Measurements from ENCODE around the gene MYO7B. TPM values are rescaled to one million over a fixed set of nuclear protein-coding genes. Genes with fewer than 3 reads are reported as not detected.

MYO7B gene
- total RNA-seq, 1 donor from 2014 or later = 0.62 TPM

DNA sequence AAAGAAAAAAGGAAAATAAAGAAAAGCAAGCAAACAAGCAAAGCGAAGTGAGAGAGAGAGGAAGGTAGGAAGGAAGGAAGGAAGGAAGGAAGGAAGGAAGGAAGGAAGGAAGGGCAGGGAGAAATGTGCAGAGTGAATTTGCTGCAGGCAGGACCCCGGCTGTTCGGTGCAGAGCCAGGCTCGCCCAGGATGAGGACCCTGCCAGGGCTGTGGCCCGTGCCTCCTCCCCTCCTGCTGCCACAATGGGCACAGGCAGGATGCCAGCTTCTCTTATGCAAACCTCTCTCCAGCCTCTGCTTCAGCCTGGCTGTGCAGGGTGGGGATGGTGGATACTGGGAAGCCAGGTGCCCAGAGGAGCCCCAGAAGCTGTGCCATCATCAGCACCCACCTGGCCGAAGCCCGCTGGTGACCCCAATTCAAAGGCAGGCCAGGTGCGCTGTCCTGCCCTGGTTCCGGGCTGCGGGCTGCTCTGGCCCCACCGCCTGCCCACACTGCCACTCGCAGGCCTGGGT lies 113.7 kb downstream of the MYO7B start:
- intact Hi-C loops (cut with DNase I) = no loop called here
- DNase-seq (ENCODE audit: low spot score) (no peak), ATAC-seq (no peak)

DNA sequence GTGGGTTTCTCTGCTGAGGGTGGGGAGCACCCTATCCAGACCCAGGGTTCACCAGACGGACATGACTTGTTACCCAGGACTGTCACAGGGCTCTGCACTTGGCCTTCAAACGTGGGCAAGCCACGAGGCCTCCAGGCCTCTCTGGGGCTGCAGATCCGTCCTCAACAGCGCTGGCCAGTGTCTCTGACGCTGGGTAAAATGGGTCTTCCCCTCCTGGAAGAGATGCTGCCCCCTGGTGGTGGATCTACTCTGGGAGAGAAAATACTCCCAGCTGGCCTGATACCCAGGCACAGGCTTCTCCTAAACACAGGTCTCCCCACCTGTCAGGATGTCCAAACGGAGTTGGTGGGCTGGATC lies 114.2 kb downstream of the MYO7B start:
- DNase-seq (ENCODE audit: low spot score) = peak; percentile 93
- ATAC-seq = peak; percentile 57
- intact Hi-C loops (cut with DNase I) = no loop called here

DNA sequence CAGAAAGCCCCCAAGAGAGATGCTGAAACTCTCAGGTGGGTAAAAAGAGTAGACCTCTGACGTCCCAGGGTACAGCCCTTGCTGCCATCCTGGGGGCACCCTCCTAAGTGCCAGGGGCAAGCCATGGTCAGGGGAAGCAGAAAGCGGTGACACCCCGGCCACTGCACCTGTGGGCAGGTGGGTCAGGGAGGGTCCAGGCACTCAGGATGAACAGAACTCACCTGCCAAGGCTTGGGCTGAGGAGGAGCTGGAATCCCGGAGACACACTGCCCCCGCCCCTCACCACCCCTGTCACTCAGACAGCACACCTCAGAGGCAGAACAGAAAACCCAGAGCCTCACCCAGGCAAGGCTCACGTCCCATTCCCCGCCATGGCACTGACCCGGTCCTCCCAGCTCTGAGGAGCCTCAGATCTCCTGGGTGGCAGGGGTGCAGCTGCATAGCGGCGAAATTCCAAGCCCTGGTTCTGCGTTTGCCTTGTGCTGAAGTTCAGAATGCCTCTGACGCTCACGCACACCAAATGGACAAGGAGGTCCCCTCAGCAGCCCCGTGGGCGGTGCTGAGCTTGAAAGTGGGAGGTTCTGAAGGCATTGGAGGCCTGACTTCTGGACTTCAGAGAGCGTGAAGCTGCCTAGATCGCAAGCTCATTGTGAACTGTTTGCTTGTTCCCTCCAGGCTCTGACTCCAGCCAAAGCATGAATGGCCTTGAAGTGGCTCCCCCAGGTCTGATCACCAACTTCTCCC lies 114.7 kb downstream of the MYO7B start:
- intact Hi-C loops (cut with DNase I) = no loop called here
- peak; percentile 35 for ATAC-seq
- peak; percentile 79 for DNase-seq (ENCODE audit: low spot score)

DNA sequence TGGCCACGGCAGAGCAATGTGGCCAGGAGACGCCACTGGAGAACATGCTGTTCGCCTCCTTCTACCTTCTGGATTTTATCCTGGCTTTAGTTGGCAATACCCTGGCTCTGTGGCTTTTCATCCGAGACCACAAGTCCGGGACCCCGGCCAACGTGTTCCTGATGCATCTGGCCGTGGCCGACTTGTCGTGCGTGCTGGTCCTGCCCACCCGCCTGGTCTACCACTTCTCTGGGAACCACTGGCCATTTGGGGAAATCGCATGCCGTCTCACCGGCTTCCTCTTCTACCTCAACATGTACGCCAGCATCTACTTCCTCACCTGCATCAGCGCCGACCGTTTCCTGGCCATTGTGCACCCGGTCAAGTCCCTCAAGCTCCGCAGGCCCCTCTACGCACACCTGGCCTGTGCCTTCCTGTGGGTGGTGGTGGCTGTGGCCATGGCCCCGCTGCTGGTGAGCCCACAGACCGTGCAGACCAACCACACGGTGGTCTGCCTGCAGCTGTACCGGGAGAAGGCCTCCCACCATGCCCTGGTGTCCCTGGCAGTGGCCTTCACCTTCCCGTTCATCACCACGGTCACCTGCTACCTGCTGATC lies 115.4 kb downstream of the MYO7B start:
- intact Hi-C loops (cut with DNase I) = no loop called here
- ATAC-seq (no peak), DNase-seq (ENCODE audit: low spot score) (no peak)

DNA sequence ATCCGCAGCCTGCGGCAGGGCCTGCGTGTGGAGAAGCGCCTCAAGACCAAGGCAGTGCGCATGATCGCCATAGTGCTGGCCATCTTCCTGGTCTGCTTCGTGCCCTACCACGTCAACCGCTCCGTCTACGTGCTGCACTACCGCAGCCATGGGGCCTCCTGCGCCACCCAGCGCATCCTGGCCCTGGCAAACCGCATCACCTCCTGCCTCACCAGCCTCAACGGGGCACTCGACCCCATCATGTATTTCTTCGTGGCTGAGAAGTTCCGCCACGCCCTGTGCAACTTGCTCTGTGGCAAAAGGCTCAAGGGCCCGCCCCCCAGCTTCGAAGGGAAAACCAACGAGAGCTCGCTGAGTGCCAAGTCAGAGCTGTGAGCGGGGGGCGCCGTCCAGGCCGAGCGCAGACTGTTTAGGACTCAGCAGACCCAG lies 115.9 kb downstream of the MYO7B start:
- DNase-seq (ENCODE audit: low spot score) = no peak
- intact Hi-C loops (cut with DNase I) = no loop called here
- no peak for ATAC-seq

DNA sequence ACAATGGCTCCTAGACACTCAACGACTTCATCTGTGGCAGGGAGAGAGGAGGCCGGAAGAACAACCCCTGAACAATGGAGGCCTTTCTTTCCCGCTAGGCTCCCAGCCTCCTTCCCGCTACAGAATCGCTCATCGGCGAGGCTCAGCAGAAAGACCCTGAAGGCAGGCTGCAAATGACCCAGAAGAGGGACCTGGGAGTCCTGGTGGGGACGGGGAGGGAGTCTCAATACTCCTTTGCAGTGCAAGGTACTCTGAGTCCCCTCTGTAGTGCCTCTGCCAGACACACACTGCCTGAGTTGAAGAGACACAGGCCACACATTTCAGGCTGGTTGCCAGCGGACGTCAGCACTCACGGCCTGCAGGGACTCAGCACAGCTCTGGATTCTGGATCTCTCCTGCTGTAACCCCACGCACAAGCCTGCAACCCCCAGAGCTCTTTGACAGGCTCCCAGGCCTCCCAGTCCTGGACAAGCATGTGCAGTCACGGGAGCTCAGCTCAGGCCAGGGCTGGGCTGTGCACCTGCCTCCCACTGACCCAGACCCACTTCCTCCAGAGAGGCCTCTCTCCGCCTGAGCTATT lies 116.6 kb downstream of the MYO7B start:
- intact Hi-C loops (cut with DNase I) = no loop called here
- peak; percentile 87 for DNase-seq (ENCODE audit: low spot score)
- ATAC-seq = peak; percentile 81

DNA sequence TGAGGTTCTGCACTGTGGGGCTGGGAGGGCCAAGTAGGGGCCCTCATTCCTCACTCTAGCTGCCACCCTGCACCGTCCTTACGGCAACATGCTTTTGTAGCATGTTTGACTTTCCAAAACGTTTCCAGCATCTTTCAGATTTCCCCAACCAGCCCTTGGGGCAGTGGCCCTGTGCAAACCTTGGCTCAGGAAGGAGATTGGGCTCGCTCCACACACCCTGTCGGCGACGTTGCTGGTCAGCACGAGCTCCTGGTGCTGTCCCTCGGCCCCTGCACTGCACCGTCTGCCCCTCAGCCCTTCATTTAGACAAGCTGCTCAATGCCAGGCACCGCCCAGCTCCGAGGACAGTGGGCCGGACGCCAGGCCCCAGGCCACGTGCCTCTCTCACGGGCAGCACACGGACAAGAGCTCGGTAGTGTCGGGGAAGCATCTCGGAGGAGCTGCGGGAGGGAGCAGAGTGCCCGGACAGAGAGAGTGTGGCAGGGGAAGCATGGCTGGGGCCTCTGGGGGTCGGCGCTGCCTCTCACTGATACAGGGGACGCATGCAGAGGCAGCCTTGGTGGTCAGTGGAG lies 117.4 kb downstream of the MYO7B start:
- DNase-seq (ENCODE audit: low spot score) (no peak), ATAC-seq (no peak)
- intact Hi-C loops (cut with DNase I) = no loop called here

DNA sequence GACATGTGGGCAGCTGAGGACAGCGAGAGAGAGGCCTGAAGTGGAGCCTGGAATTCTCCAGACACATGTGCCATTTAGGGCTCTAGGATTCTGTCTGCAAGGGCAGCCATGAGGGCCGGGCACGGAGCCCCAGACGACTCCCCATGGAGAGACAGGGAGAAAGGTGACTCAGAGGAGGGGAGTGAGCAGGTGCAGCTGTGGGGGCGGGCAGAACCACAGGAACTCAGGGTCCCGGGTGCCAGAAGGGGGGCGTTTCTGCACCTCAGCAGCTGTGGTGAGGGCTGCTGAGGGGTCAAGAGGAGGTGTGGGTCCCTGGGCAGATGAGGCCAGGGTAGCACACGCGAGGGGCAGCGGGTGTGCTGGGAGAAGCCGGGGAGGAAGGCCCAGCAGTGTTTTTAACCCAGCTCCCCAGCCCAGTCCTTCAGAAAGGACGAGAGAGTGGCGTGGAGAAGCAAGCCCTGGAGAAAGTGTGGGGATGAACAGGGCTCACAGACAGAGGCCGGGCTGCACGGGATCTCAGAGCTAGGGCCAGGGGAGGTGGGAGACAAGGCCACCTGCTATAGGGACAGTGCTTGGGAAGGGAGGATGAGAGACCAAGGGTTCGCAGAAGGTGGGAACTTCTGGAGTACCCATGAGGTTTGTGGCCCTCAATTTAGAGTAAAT lies 118.1 kb downstream of the MYO7B start:
- intact Hi-C loops (cut with DNase I) = no loop called here

GRCh38 chr2:127654084-127654837 lies 118.8 kb downstream of the MYO7B start:
- DNase-seq (ENCODE audit: low spot score) (no peak), ATAC-seq (no peak)
- intact Hi-C loops (cut with DNase I) = no loop called here

More for the DNA sequence above, 118.1 kb downstream of the MYO7B start:
- no peak for ATAC-seq
- no peak for DNase-seq (ENCODE audit: low spot score)

DNA sequence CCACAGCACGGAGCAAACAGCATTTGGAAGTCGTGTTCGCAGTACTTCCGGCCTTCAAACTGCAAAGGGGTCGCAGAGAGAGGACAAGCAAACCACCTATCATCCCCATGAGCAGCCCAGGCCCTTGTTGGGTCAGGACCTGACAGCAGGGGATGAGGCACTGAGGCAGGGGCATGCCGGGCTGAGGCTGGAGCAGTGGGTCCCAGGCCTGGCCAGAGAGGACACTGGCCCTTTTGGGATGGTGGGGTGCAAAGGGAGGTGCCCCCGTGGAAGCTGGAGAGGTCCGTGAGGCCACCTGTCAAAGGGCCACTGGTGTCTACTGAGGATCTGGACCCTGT lies 119.3 kb downstream of the MYO7B start:
- no peak for DNase-seq (ENCODE audit: low spot score)
- no peak for ATAC-seq
- intact Hi-C loops (cut with DNase I) = no loop called here

- DNase-seq (ENCODE audit: low spot score) (no peak), ATAC-seq (no peak)
- intact Hi-C loops (cut with DNase I) = no loop called here
Observed at GRCh38 chr2:127655209-127656073, 120.0 kb downstream of the MYO7B start.

DNA sequence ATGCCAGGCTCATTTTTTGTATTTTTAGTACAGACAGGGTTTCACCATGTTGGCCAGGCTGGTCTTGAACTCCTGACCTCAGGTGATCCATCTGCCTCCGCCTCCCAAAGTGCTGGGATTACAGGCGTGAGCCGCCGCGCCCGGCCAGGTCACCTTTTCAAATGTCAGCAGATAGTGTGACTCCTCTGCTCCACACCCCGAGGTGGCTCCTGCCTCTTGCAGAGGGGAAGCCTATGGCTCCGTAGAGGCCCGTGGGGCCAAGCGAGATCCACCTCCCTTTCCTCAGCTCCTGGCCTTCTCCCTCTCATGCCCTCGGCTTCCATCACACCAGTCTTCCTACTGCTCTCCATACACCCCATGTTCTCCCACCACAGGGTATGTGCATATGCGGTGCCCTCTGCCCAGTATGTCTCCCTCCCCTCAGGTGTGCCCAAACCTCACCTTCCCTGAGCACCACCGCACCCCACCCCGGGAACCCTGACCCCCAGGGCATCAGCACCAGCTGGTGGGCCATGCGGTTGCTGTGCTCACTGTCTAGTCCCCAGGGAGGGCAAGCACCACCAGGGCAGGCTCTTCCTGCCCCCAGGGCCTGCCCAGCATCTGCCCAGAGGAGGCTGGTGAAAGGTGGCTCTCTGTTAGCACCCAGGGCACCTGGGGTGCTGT lies 121.2 kb downstream of the MYO7B start:
- intact Hi-C loops (cut with DNase I) = no loop called here
- no peak for ATAC-seq
- peak; percentile 56 for DNase-seq (ENCODE audit: low spot score)

- intact Hi-C loops (cut with DNase I) = no loop called here
- ATAC-seq = no peak
- peak; percentile 46 for DNase-seq (ENCODE audit: low spot score)
Observed at GRCh38 chr2:127657232-127657595, 121.7 kb downstream of the MYO7B start.

DNA sequence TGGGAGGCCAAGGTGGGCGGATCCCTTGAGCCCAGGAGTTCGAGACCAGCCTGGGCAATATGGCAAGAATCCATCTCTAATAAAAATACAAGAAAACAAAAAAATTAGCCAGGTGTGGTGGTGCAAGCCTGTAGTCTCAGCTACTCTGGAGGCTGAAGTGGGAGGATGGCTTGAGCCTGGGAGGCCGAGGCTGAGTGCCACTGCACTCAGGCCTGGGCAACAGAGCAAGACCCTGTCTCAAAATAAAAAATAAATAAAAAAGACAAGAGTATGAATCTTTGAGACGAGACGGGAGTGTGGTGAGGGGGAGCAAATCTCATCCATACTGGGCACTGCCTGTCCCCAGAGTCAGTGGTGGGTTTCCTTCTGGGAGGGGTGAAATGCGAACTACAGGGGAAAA lies 122.7 kb downstream of the MYO7B start:
- ATAC-seq = no peak
- DNase-seq (ENCODE audit: low spot score) = peak; percentile 28
- intact Hi-C loops (cut with DNase I) = no loop called here

GRCh38 chr2:127658641-127659407 lies 123.3 kb downstream of the MYO7B start:
- ATAC-seq (no peak), DNase-seq (ENCODE audit: low spot score) (no peak)
- intact Hi-C loops (cut with DNase I) = no loop called here

DNA sequence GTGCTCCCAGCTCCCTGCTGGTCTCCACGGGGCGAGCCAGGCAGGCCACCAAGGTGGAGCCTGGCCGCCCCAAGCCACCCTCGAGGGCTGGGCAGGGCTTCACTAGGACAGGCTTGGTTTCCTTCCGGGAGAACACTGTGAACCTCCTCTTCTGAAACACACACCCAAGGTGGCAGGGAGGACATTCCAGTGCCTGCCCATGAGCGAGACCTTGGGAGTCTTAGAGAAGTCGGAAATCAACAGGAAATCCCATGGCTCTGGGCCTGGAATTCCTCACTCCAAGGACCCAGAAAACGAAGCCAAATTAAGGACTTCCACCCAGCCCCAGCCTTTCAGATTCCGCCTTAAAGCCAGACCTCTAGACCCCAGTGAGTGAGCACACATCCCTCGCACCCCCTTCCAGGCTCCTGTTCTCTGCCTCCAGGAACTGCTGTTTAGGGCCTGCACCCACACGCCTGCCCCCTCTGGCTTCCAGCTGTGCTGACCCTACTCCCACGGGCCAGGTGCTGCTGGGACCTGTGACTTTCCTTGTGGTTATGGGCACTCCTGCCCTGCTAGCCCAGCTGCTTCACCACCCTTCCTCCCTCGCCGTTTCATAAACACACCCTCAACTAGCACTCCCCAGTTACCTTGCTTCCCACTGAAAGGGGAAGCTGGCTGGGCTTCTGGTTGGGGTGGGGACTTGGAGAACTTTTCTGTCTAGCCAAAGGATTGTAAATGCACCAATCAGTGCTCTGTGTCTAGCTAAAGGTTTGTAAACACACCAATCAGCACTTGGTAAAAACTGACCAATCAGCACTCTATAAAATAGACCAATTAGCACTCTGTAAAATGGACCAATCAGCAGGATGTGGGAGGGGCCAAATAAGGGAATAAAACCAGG lies 124.2 kb downstream of the MYO7B start:
- no peak for ATAC-seq
- intact Hi-C loops (cut with DNase I) = no loop called here
- no peak for DNase-seq (ENCODE audit: low spot score)
